ENCODE data around the gene SUGCT.

DNA sequence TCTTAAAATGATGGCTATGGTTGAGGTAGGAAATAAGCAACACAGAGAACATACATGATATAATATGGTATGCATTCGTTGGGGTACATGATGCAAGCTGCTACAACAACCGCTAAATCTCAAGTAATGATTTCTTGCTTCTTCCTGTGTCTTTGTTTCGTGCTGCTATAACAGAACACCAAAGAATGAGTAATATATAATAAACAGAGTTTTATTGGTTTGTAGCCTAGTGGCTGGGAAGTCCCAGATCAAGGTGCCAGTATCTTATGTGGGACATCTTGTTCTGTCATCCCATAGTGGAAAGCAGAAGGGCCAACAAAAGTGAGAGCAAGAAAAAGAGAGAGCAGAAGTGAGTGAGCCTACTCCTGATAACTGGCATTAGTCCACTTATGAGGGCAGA lies 689.7 kb downstream of the SUGCT start:
- no peak for TF ChIP-seq GABPA (IDR thresholded peaks at IDR 0.05; ENCODE audit: low read depth)
- TF ChIP-seq, protein P1, sequence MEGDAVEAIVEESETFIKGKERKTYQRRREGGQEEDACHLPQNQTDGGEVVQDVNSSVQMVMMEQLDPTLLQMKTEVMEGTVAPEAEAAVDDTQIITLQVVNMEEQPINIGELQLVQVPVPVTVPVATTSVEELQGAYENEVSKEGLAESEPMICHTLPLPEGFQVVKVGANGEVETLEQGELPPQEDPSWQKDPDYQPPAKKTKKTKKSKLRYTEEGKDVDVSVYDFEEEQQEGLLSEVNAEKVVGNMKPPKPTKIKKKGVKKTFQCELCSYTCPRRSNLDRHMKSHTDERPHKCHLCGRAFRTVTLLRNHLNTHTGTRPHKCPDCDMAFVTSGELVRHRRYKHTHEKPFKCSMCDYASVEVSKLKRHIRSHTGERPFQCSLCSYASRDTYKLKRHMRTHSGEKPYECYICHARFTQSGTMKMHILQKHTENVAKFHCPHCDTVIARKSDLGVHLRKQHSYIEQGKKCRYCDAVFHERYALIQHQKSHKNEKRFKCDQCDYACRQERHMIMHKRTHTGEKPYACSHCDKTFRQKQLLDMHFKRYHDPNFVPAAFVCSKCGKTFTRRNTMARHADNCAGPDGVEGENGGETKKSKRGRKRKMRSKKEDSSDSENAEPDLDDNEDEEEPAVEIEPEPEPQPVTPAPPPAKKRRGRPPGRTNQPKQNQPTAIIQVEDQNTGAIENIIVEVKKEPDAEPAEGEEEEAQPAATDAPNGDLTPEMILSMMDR (IDR thresholded peaks at IDR 0.05; ENCODE audit: insufficient read depth, low read length) = no peak
- TF ChIP-seq POLR2AphosphoS5 (IDR thresholded peaks at IDR 0.05; ENCODE audit: low read depth) = no peak
- TF ChIP-seq SPI1 (IDR thresholded peaks at IDR 0.05; ENCODE audit: borderline replicate concordance, low read depth) = no peak
- TF ChIP-seq, protein P2, sequence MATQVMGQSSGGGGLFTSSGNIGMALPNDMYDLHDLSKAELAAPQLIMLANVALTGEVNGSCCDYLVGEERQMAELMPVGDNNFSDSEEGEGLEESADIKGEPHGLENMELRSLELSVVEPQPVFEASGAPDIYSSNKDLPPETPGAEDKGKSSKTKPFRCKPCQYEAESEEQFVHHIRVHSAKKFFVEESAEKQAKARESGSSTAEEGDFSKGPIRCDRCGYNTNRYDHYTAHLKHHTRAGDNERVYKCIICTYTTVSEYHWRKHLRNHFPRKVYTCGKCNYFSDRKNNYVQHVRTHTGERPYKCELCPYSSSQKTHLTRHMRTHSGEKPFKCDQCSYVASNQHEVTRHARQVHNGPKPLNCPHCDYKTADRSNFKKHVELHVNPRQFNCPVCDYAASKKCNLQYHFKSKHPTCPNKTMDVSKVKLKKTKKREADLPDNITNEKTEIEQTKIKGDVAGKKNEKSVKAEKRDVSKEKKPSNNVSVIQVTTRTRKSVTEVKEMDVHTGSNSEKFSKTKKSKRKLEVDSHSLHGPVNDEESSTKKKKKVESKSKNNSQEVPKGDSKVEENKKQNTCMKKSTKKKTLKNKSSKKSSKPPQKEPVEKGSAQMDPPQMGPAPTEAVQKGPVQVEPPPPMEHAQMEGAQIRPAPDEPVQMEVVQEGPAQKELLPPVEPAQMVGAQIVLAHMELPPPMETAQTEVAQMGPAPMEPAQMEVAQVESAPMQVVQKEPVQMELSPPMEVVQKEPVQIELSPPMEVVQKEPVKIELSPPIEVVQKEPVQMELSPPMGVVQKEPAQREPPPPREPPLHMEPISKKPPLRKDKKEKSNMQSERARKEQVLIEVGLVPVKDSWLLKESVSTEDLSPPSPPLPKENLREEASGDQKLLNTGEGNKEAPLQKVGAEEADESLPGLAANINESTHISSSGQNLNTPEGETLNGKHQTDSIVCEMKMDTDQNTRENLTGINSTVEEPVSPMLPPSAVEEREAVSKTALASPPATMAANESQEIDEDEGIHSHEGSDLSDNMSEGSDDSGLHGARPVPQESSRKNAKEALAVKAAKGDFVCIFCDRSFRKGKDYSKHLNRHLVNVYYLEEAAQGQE (IDR thresholded peaks at IDR 0.05; ENCODE audit: insufficient replicate concordance, low read depth) = no peak
